HuH-7 (cell line): ENCODE measurements around the gene BCL2L13.
A peak's percentile ranks its signal among the peaks of the same experiment; 100 is the strongest.
"Not testable (repeated sequence)": the region's sequence is repeated elsewhere in the genome, so short reads cannot be mapped to it uniquely, and the experiment has no call there.

Source experiments
- DNase-seq: peaks from one replicate; pipeline ENCODE4 v3.0.0; 2011; ENCODE audit warnings: low spot score

BCL2L13 gene

GRCh38 chr22:17638432-17639246 is at the start of gene BCL2L13:
Gene BCL2L13 (plus strand): TSS chr22:17638757. CDS start chr22:17655712, 16,955 bp downstream.
- DNase-seq: peak; percentile 95

GRCh38 chr22:17589810-17590375 is 48.7 kb upstream of the BCL2L13 start:
- DNase-seq: no peak

- DNase-seq: no peak
These were observed 48.0 kb upstream of the BCL2L13 start for GRCh38 chr22:17590586-17590985.

GRCh38 chr22:17592201-17592600 is 46.4 kb upstream of the BCL2L13 start:
- no peak for DNase-seq

- DNase-seq: no peak
These were observed 42.3 kb upstream of the BCL2L13 start for GRCh38 chr22:17596226-17596625.

GRCh38 chr22:17597217-17597616 is 41.3 kb upstream of the BCL2L13 start:
- DNase-seq: no peak

- DNase-seq: no peak
These were observed 40.2 kb upstream of the BCL2L13 start for GRCh38 chr22:17598318-17598717.

GRCh38 chr22:17601031-17601430 is 37.5 kb upstream of the BCL2L13 start:
- no peak for DNase-seq

- no peak for DNase-seq
These were observed 34.9 kb upstream of the BCL2L13 start for GRCh38 chr22:17603668-17604067.

GRCh38 chr22:17606496-17606895 is 32.1 kb upstream of the BCL2L13 start:
- DNase-seq: no peak

- no peak for DNase-seq
These were observed 30.6 kb upstream of the BCL2L13 start for GRCh38 chr22:17607891-17608521.

GRCh38 chr22:17612057-17612456 is 26.5 kb upstream of the BCL2L13 start:
- no peak for DNase-seq

GRCh38 chr22:17613280-17613679 is 25.3 kb upstream of the BCL2L13 start:
- DNase-seq: no peak

- no peak for DNase-seq
These were observed 10.6 kb upstream of the BCL2L13 start for GRCh38 chr22:17627961-17628405.

GRCh38 chr22:17628406-17629172 is 10.0 kb upstream of the BCL2L13 start, which contains the start of gene ATP6V1E1:
Gene ATP6V1E1 (minus strand): TSS chr22:17628749. CDS start chr22:17628635, 114 bp downstream.
- DNase-seq: peak; percentile 98

GRCh38 chr22:17629173-17629489 is 9.4 kb upstream of the BCL2L13 start:
- no peak for DNase-seq

- no peak for DNase-seq
These were observed 8.9 kb upstream of the BCL2L13 start for GRCh38 chr22:17629641-17630040.

- DNase-seq: no peak
These were observed 7.4 kb upstream of the BCL2L13 start for GRCh38 chr22:17631076-17631565.

- DNase-seq: no peak
These were observed 5.2 kb upstream of the BCL2L13 start for GRCh38 chr22:17633217-17633997.

- no peak for DNase-seq
These were observed 4.6 kb upstream of the BCL2L13 start for GRCh38 chr22:17633998-17634323.

GRCh38 chr22:17634696-17635095 is 3.9 kb upstream of the BCL2L13 start:
- DNase-seq: no peak

GRCh38 chr22:17636850-17637249 is 1.7 kb upstream of the BCL2L13 start:
- not testable (repeated sequence) for DNase-seq
